Karpas-422 (cell line): ENCODE measurements around the gene RAVER2. TPM values are rescaled to one million over a fixed set of nuclear protein-coding genes. Genes with fewer than 3 reads are reported as not detected.

Experiments
- DNase-seq: peaks from one replicate; pipeline ENCODE4 v3.0.0-alpha.2; 2015
- H2AFZ ChIP-seq: fragments of 200-600 bp; sonication (generic); 2 replicates; pipeline ENCODE4 v1.6.1; 2014; ENCODE audit warnings: antibody characterized with exemption, low read length, mixed read lengths
- H3K27ac ChIP-seq: fragments of 200-600 bp; sonication (generic); 2 replicates; pipeline ENCODE4 v1.5.1; 2014; ENCODE audit warnings: mild to moderate bottlenecking, low read length, moderate library complexity
- H3K27me3 ChIP-seq: fragments of 200-600 bp; sonication (generic); 2 replicates; pipeline ENCODE4 v1.6.1; 2014; ENCODE audit warnings: low read length, mixed read lengths
- H3K36me3 ChIP-seq: fragments of 200-600 bp; sonication (generic); 2 replicates; pipeline ENCODE4 v1.6.1; 2014; ENCODE audit warnings: low read length, mixed read lengths; ENCODE audit not compliant: insufficient read depth
- H3K4me1 ChIP-seq: fragments of 200-600 bp; sonication (generic); 2 replicates; pipeline ENCODE4 v1.6.1; 2014; ENCODE audit warnings: mild to moderate bottlenecking, low read length, mixed read lengths
- H3K4me2 ChIP-seq: fragments of 200-600 bp; sonication (generic); 2 replicates; pipeline ENCODE4 v1.6.1; 2014; ENCODE audit warnings: low read length, low read depth, mild to moderate bottlenecking; ENCODE audit not compliant: poor library complexity, severe bottlenecking
- H3K4me3 ChIP-seq: fragments of 200-600 bp; sonication (generic); 2 replicates; pipeline ENCODE4 v1.5.1; 2014; ENCODE audit warnings: mild to moderate bottlenecking, antibody characterized with exemption, low read length, mixed read lengths
- H3K79me2 ChIP-seq: fragments of 200-600 bp; sonication (generic); 2 replicates; pipeline ENCODE4 v1.6.1; 2014; ENCODE audit warnings: mild to moderate bottlenecking, low read length, mixed read lengths
- H3K9ac ChIP-seq: fragments of 200-600 bp; sonication (generic); 2 replicates; pipeline ENCODE4 v1.6.0; 2014; ENCODE audit warnings: low read length
- H3K9me2 ChIP-seq: fragments of 200-600 bp; sonication (generic), shearing (Covaris generic); replicated peaks from 2 replicates; pipeline ENCODE4 v1.6.0; 2014; ENCODE audit warnings: mild to moderate bottlenecking, low read length, moderate library complexity; ENCODE audit not compliant: insufficient read depth
- H3K9me3 ChIP-seq: fragments of 300-700, 200-600 bp; sonication (generic); 2 replicates; pipeline ENCODE4 v1.6.1; 2014; ENCODE audit warnings: low read length, mixed read lengths
- H4K20me1 ChIP-seq: fragments of 200-600 bp; sonication (generic); 2 replicates; pipeline ENCODE4 v1.6.1; 2014; ENCODE audit warnings: mild to moderate bottlenecking, antibody characterized with exemption, low read length, low read depth; ENCODE audit not compliant: insufficient read depth
- total RNA-seq: library from RNA; depleted of rRNA; stranded (reverse); fragments of >200 nt; shearing (Covaris generic); gene quantifications from 2 replicates; pipeline ENCODE4 v1.2.3, GENCODE V29; 2014; ENCODE audit warnings: low replicate concordance

Gene RAVER2
- total RNA-seq, 1 experiment from 2014 or later = not detected

- Histone ChIP-seq H3K27me3 (no peaks in the 10 kb centered on the region), H2AFZ (no peak overlapping the region), H3K4me3 (no peak overlapping the region), H3K4me2 (no peak overlapping the region), H3K27ac (no peak overlapping the region), H3K9me3 (no peaks in the 10 kb centered on the region), H3K4me1 (no peaks in the 10 kb centered on the region), H3K9ac (no peak overlapping the region), H4K20me1 (no peaks in the 10 kb centered on the region), H3K36me3 (no peaks in the 10 kb centered on the region), H3K79me2 (no peaks in the 10 kb centered on the region), H3K9me2 (no peaks in the 10 kb centered on the region)
- no peak for DNase-seq
Observed at GRCh38 chr1:64871256-64871655, 126.4 kb downstream of the RAVER2 start.

GRCh38 chr1:64872067-64872466, 127.2 kb downstream of the RAVER2 start:
- H3K4me1 ChIP-seq = no peaks in the 10 kb centered on the region

GRCh38 chr1:64873576-64873975, 128.7 kb downstream of the RAVER2 start:
- H3K27me3 ChIP-seq = no peaks in the 10 kb centered on the region
- no peak overlapping the region for H2AFZ ChIP-seq
- H3K36me3 ChIP-seq = no peaks in the 10 kb centered on the region
- no peak for DNase-seq
- no peaks in the 10 kb centered on the region for H3K79me2 ChIP-seq
- H3K4me2 ChIP-seq = no peak overlapping the region
- H3K4me1 ChIP-seq = no peaks in the 10 kb centered on the region
- H3K9ac ChIP-seq = no peak overlapping the region
- no peaks in the 10 kb centered on the region for H3K9me3 ChIP-seq
- H3K9me2 ChIP-seq = no peaks in the 10 kb centered on the region
- H3K27ac ChIP-seq = no peak overlapping the region
- no peak overlapping the region for H3K4me3 ChIP-seq
- H4K20me1 ChIP-seq = no peaks in the 10 kb centered on the region

More at GRCh38 chr1:64872067-64872466, 127.2 kb downstream of the RAVER2 start:
- Histone ChIP-seq H3K4me3 (no peak overlapping the region), H2AFZ (no peak overlapping the region), H3K9me2 (no peaks in the 10 kb centered on the region), H3K79me2 (no peaks in the 10 kb centered on the region), H3K36me3 (no peaks in the 10 kb centered on the region), H3K27ac (no peak overlapping the region), H4K20me1 (no peaks in the 10 kb centered on the region), H3K27me3 (no peaks in the 10 kb centered on the region), H3K4me2 (no peak overlapping the region), H3K9me3 (no peaks in the 10 kb centered on the region), H3K9ac (no peak overlapping the region)
- no peak for DNase-seq

GRCh38 chr1:64874666-64875065, 129.8 kb downstream of the RAVER2 start:
- no peak overlapping the region for H2AFZ ChIP-seq

GRCh38 chr1:64875101-64875500, 130.2 kb downstream of the RAVER2 start:
- Histone ChIP-seq H3K9ac (no peak overlapping the region), H3K27ac (no peak overlapping the region), H2AFZ (no peak overlapping the region), H3K9me2 (no peaks in the 10 kb centered on the region), H3K79me2 (no peaks in the 10 kb centered on the region), H3K4me3 (no peak overlapping the region), H3K4me1 (no peaks in the 10 kb centered on the region), H3K9me3 (no peaks in the 10 kb centered on the region), H4K20me1 (no peaks in the 10 kb centered on the region), H3K36me3 (no peaks in the 10 kb centered on the region), H3K27me3 (no peaks in the 10 kb centered on the region), H3K4me2 (no peak overlapping the region)
- DNase-seq = no peak

More at GRCh38 chr1:64874666-64875065, 129.8 kb downstream of the RAVER2 start:
- Histone ChIP-seq H3K4me3 (no peak overlapping the region), H3K36me3 (no peaks in the 10 kb centered on the region), H3K9me2 (no peaks in the 10 kb centered on the region), H3K4me1 (no peaks in the 10 kb centered on the region), H3K9me3 (no peaks in the 10 kb centered on the region), H3K4me2 (no peak overlapping the region), H4K20me1 (no peaks in the 10 kb centered on the region), H3K9ac (no peak overlapping the region), H3K27ac (no peak overlapping the region), H3K27me3 (no peaks in the 10 kb centered on the region), H3K79me2 (no peaks in the 10 kb centered on the region)
- no peak for DNase-seq

GRCh38 chr1:64875606-64876005, 130.7 kb downstream of the RAVER2 start:
- Histone ChIP-seq H2AFZ (no peak overlapping the region), H3K27me3 (no peaks in the 10 kb centered on the region), H3K9me3 (no peaks in the 10 kb centered on the region), H3K9ac (no peak overlapping the region), H3K36me3 (no peaks in the 10 kb centered on the region), H3K9me2 (no peaks in the 10 kb centered on the region), H3K27ac (no peak overlapping the region), H3K79me2 (no peaks in the 10 kb centered on the region), H3K4me3 (no peak overlapping the region), H4K20me1 (no peaks in the 10 kb centered on the region), H3K4me1 (no peaks in the 10 kb centered on the region), H3K4me2 (no peak overlapping the region)
- no peak for DNase-seq

- no peaks in the 10 kb centered on the region for H3K79me2 ChIP-seq
- H3K9me3 ChIP-seq = no peaks in the 10 kb centered on the region
- H3K4me1 ChIP-seq = no peaks in the 10 kb centered on the region
- no peak overlapping the region for H2AFZ ChIP-seq
- DNase-seq = no peak
- no peak overlapping the region for H3K27ac ChIP-seq
- H3K27me3 ChIP-seq = no peaks in the 10 kb centered on the region
- no peaks in the 10 kb centered on the region for H3K36me3 ChIP-seq
- no peak overlapping the region for H3K4me3 ChIP-seq
- H3K9me2 ChIP-seq = no peaks in the 10 kb centered on the region
- no peak overlapping the region for H3K9ac ChIP-seq
- no peak overlapping the region for H3K4me2 ChIP-seq
- H4K20me1 ChIP-seq = no peaks in the 10 kb centered on the region
Observed at GRCh38 chr1:64877151-64877550, 132.3 kb downstream of the RAVER2 start.

GRCh38 chr1:64877598-64877997, 132.7 kb downstream of the RAVER2 start:
- Histone ChIP-seq H3K4me2 (no peak overlapping the region), H3K9me2 (no peaks in the 10 kb centered on the region), H3K79me2 (no peaks in the 10 kb centered on the region), H3K9ac (no peak overlapping the region), H3K27ac (no peak overlapping the region), H4K20me1 (no peaks in the 10 kb centered on the region), H3K27me3 (no peaks in the 10 kb centered on the region), H3K36me3 (no peaks in the 10 kb centered on the region), H2AFZ (no peak overlapping the region), H3K9me3 (no peaks in the 10 kb centered on the region), H3K4me1 (no peaks in the 10 kb centered on the region), H3K4me3 (no peak overlapping the region)
- DNase-seq = no peak

GRCh38 chr1:64878090-64878489, 133.2 kb downstream of the RAVER2 start:
- H3K79me2 ChIP-seq = no peaks in the 10 kb centered on the region
- H3K4me1 ChIP-seq = no peaks in the 10 kb centered on the region

More at GRCh38 chr1:64878090-64878489, 133.2 kb downstream of the RAVER2 start:
- H3K4me3 ChIP-seq = no peak overlapping the region
- no peak overlapping the region for H3K27ac ChIP-seq
- no peaks in the 10 kb centered on the region for H3K9me3 ChIP-seq
- no peak overlapping the region for H2AFZ ChIP-seq
- no peaks in the 10 kb centered on the region for H3K36me3 ChIP-seq
- DNase-seq = no peak
- H3K4me2 ChIP-seq = no peak overlapping the region
- no peaks in the 10 kb centered on the region for H4K20me1 ChIP-seq
- no peak overlapping the region for H3K9ac ChIP-seq
- no peaks in the 10 kb centered on the region for H3K9me2 ChIP-seq
- H3K27me3 ChIP-seq = no peaks in the 10 kb centered on the region
